MCF 10A (cell line): ENCODE results near the gene PVALEF. TPM values are rescaled to one million over a fixed set of nuclear protein-coding genes. Genes with fewer than 3 reads are reported as not detected.

Source experiments
- Bru-seq: library from RNA; stranded (reverse); fragments of 400-500 nt; gene quantifications from one replicate; lab custom pipeline; 2021; lab: Mats Ljungman, UMichigan
- BruChase-seq, 2 experiments: library from RNA; stranded (reverse); fragments of 400-500 nt; gene quantifications; one replicate each; lab custom pipeline; 2021; lab: Mats Ljungman, UMichigan
- BruUV-seq: library from RNA; stranded (reverse); fragments of 400-500 nt; replicated peaks from 2 replicates; lab custom pipeline; 2021; lab: Mats Ljungman, UMichigan
- CTCF ChIA-PET: fragments of 300-600 bp; sonication (Branson Sonifier 250); formaldehyde crosslinking; extraction: SDS; loops from one replicate; lab custom pipeline; 2021; ENCODE audit warnings: antibody characterized with exemption, inconsistent platforms; lab: Yijun Ruan, JAX
- POLR2A ChIA-PET: fragments of 300-600, 350-650 bp; sonication (Branson Sonifier 250); formaldehyde crosslinking; extraction: SDS; loops from one replicate; lab custom pipeline; 2020; ENCODE audit warnings: antibody characterized with exemption, inconsistent platforms; lab: Yijun Ruan, JAX
- DNase-seq: peaks from one replicate; pipeline ENCODE4 v3.0.0-alpha.2; 2018; ENCODE audit not compliant: unreplicated experiment
- H3K27ac Mint-ChIP-seq: one replicate; pipeline ENCODE4 v1.8.0; 2022; ENCODE audit warnings: mild to moderate bottlenecking, low read depth, mixed read lengths; ENCODE audit not compliant: unreplicated experiment
- H3K27me3 Mint-ChIP-seq: one replicate; pipeline ENCODE4 v1.8.0; 2022; ENCODE audit warnings: mixed read lengths; ENCODE audit not compliant: insufficient read depth, unreplicated experiment
- H3K36me3 Mint-ChIP-seq: one replicate; pipeline ENCODE4 v1.8.0; 2022; ENCODE audit warnings: mild to moderate bottlenecking, moderate library complexity, mixed read lengths; ENCODE audit not compliant: insufficient read depth, unreplicated experiment
- H3K4me1 Mint-ChIP-seq: one replicate; pipeline ENCODE4 v1.8.0; 2022; ENCODE audit warnings: mixed read lengths; ENCODE audit not compliant: insufficient read depth, unreplicated experiment
- H3K4me3 Mint-ChIP-seq: one replicate; pipeline ENCODE4 v1.8.0; 2022; ENCODE audit warnings: mild to moderate bottlenecking, moderate library complexity, mixed read lengths; ENCODE audit not compliant: unreplicated experiment
- H3K9me3 Mint-ChIP-seq: one replicate; pipeline ENCODE4 v1.8.0; 2022; ENCODE audit warnings: mixed read lengths; ENCODE audit not compliant: unreplicated experiment
- CTCF ChIP-seq: fragments of 200-600 bp; IDR thresholded peaks from one replicate; pipeline ENCODE4 v1.8.0; 2022; ENCODE audit warnings: antibody characterized with exemption, mild to moderate bottlenecking; ENCODE audit not compliant: unreplicated experiment
- intact Hi-C: fragments of 100-400 bp; cut with micrococcal nuclease; formaldehyde crosslinking; loops from 2 replicates; pipeline ENCODE4 v1.14.1; 2022
- long read RNA-seq: library from polyadenylated mRNA; stranded (forward); transcript quantifications from one replicate; pipeline ENCODE4 v2.0.0, GENCODE V29; 2022
- total RNA-seq: library from RNA; stranded (reverse); gene quantifications from 2 replicates; pipeline ENCODE4 v1.2.3, GENCODE V29; 2022

PVALEF gene
- total RNA-seq (not detected in 2 replicates), Bru-seq, nascent RNA (not detected), BruChase-seq, experiment 1, labeled RNA remaining after a 6-hour chase (not detected), BruChase-seq, experiment 2, labeled RNA remaining after a 2-hour chase (not detected)
- long read RNA-seq, result 0 reads

- no peaks in the 10 kb centered on the region for H3K4me1 Mint-ChIP-seq
- no peak for DNase-seq
- TF ChIP-seq CTCF, result no peak
- ChIA-PET POLR2A (interaction anchor here (0.6 kb wide), 1 partner anchor 371 kb away, joined by 3 read pairs; no protein-coding TSS in a partner anchor), CTCF (no interaction called here)
- no peak within 1 kb of the TSS for H3K4me3 Mint-ChIP-seq
- BruUV-seq, result no TSS peak
- no peaks in the 10 kb centered on the region for H3K9me3 Mint-ChIP-seq
- H3K27ac Mint-ChIP-seq, result no peak within 1 kb of the TSS
- H3K27me3 Mint-ChIP-seq, result no peaks in the 10 kb centered on the region
- H3K36me3 Mint-ChIP-seq, result no peaks in the 10 kb centered on the region
- intact Hi-C loops, result no loop called here
Observed at GRCh38 chr17:81165246-81166032, at the start of gene PVALEF. PVALEF (plus strand) TSS chr17:81165507; CDS start chr17:81181227, 15,720 bp downstream.

DNA sequence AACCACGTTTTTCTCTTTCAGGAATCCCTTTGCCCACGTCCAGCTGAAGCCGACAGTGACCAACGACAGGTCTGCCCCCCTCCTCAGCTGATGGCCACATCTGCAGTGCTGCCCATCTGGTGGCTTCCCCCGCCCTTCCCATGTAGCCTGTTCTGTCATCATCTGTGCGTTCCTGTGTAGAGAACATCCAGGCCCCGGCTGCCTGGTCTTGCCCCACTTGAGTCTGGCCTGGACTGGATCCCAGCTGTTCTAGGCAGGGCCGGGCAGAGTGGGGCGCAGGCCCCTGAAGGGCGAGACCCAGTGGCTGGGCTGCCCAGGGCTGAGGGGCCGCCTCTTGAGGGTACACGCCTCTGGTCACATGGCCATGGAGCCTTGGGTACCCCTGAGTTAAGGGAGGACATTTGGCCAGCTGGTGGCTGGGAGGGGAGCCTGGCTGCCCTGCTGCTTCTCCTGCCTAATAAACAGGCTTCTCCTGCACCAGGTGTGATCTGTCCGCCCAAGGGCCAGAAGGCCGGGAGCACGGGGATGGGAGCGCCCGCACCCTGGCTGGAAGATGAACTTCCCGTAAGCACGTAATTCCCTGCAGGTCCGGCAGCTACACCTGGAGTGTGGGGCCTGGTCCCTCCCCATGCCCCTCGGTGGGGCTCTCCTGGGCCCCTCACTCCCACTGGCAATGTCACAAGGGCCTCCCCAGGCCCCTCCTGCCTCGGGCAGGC, 49.4 kb upstream of the PVALEF start:
- Mint-ChIP-seq H3K4me3 (no peak overlapping the region), H3K9me3 (no peaks in the 10 kb centered on the region), H3K27ac (no peak overlapping the region), H3K36me3 (peaks cover 42% of the 10 kb centered on the region), H3K27me3 (no peaks in the 10 kb centered on the region), H3K4me1 (peaks cover 12% of the 10 kb centered on the region)
- intact Hi-C loops, result no loop called here
- no peak for DNase-seq
- no peak for TF ChIP-seq CTCF
- CTCF ChIA-PET, result interaction anchor here (0.8 to 1.7 kb wide), 2 partner anchors 14 to 17 kb away, joined by 4 read pairs; no protein-coding TSS in a partner anchor
- BruUV-seq, result no TSS peak
- POLR2A ChIA-PET, result interaction anchor here (0.6 to 1.3 kb wide), 3 partner anchors 21 to 92 kb away, joined by 3 to 5 read pairs (median 3); no protein-coding TSS in a partner anchor

DNA sequence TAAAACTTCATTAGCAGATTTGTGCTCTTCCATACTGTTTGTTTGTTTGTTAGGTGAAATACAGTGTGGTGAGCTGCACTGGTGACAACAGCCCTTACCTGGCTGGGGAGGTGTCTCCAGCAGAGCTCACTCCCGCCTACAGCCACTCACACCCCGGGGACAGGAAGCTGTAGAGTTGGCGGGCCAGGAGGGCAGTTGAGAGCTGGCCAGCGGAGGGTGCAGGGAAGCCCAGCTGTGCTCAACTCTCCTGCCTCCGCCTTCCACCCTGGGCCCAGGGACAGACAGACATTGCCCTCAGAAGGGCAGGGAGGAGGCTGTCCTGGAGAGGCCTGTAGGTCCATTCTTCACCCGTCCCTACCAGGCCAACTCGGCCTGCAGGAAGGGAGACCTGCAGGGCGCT, 48.6 kb upstream of the PVALEF start:
- Mint-ChIP-seq H3K27ac (no peak overlapping the region), H3K4me1 (peaks cover 12% of the 10 kb centered on the region), H3K9me3 (no peaks in the 10 kb centered on the region), H3K4me3 (no peak overlapping the region), H3K36me3 (peaks cover 34% of the 10 kb centered on the region), H3K27me3 (no peaks in the 10 kb centered on the region)
- intact Hi-C loops, result no loop called here
- no peak for DNase-seq
- POLR2A ChIA-PET, result interaction anchor here (0.6 to 1.3 kb wide), 4 partner anchors 19 to 450 kb away, joined by 3 to 5 read pairs (median 3); no protein-coding TSS in a partner anchor
- no peak for TF ChIP-seq CTCF
- no TSS peak for BruUV-seq
- CTCF ChIA-PET, result interaction anchor here (0.8 to 1.7 kb wide), 3 partner anchors 15 to 78 kb away, joined by 3 to 4 read pairs (median 4); no protein-coding TSS in a partner anchor
